ENCODE measurements around the gene FAM222B.
A peak's percentile ranks its signal among the peaks of the same experiment; 100 is the strongest.
"Not testable (repeated sequence)": the region's sequence is repeated elsewhere in the genome, so short reads cannot be mapped to it uniquely, and the experiment has no call there.

The FAM222B gene

GRCh38 chr17:28811651-28812090 lies 30.9 kb downstream of the FAM222B start:
- peak overlapping the region; percentile 96 for H3K27ac ChIP-seq
- TF ChIP-seq, protein P1, sequence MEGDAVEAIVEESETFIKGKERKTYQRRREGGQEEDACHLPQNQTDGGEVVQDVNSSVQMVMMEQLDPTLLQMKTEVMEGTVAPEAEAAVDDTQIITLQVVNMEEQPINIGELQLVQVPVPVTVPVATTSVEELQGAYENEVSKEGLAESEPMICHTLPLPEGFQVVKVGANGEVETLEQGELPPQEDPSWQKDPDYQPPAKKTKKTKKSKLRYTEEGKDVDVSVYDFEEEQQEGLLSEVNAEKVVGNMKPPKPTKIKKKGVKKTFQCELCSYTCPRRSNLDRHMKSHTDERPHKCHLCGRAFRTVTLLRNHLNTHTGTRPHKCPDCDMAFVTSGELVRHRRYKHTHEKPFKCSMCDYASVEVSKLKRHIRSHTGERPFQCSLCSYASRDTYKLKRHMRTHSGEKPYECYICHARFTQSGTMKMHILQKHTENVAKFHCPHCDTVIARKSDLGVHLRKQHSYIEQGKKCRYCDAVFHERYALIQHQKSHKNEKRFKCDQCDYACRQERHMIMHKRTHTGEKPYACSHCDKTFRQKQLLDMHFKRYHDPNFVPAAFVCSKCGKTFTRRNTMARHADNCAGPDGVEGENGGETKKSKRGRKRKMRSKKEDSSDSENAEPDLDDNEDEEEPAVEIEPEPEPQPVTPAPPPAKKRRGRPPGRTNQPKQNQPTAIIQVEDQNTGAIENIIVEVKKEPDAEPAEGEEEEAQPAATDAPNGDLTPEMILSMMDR (conservative IDR thresholded peaks at IDR 0.05), result no peak; the same call in 1 of the 2 replicates

- H3K27ac ChIP-seq, result peak overlapping the region; percentile 96
- TF ChIP-seq, protein P1 (conservative IDR thresholded peaks at IDR 0.05), result no peak
Measured at GRCh38 chr17:28810437-28810836, 32.2 kb downstream of the FAM222B start.

- TF ChIP-seq, protein P1 (conservative IDR thresholded peaks at IDR 0.05), result no peak
- H3K27ac ChIP-seq, result peak overlapping the region; percentile 51
Measured at GRCh38 chr17:28807925-28808634, 34.5 kb downstream of the FAM222B start.

- no peak overlapping the region for H3K27ac ChIP-seq
- TF ChIP-seq, protein P1 (conservative IDR thresholded peaks at IDR 0.05), result no peak
Measured at GRCh38 chr17:28796062-28796461, 46.5 kb downstream of the FAM222B start.

- H3K27ac ChIP-seq, result not testable (repeated sequence)
Measured at GRCh38 chr17:28794846-28795441, 47.6 kb downstream of the FAM222B start.

GRCh38 chr17:28792877-28793661 lies 49.5 kb downstream of the FAM222B start:
- TF ChIP-seq, protein P1 (conservative IDR thresholded peaks at IDR 0.05), result no peak
- H3K27ac ChIP-seq, result no peak overlapping the region

- H3K27ac ChIP-seq, result no peak overlapping the region; the same call in 1 of the 2 replicates
- TF ChIP-seq, protein P1 (conservative IDR thresholded peaks at IDR 0.05), result no peak
Measured at GRCh38 chr17:28788100-28788499, 54.5 kb downstream of the FAM222B start.
